NCI-H2029 treated with DMSO at 0.1 percent for 48 hours (cell line): Measurements from ENCODE around the gene CTNNA3.

Experiments
- DNase-seq: peaks from one replicate; lab custom pipeline; 2025; lab: John Stamatoyannopoulos, UW

CTNNA3 gene

DNA sequence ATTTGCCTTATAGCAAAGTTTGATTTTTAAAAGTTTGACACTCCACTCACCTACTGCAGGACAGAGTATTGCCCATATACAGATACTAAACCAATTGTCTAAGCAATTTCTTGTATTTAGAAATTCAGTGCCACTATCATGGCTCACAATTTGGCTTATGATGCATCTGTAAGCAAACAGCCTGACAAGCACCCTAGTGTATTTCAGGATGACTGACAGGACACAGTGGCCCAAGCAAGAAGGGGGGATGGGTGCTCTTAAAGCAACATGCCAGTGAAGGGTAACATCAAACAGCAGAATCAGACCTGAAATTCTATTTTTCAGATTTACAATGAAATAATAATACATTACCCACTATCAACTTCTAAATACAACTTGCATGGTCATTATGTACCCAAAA, 30.5 kb downstream of the CTNNA3 start:
- no peak for DNase-seq

- no peak for DNase-seq
Measured at GRCh38 chr10:67664942-67665341, 31.1 kb downstream of the CTNNA3 start.

DNA sequence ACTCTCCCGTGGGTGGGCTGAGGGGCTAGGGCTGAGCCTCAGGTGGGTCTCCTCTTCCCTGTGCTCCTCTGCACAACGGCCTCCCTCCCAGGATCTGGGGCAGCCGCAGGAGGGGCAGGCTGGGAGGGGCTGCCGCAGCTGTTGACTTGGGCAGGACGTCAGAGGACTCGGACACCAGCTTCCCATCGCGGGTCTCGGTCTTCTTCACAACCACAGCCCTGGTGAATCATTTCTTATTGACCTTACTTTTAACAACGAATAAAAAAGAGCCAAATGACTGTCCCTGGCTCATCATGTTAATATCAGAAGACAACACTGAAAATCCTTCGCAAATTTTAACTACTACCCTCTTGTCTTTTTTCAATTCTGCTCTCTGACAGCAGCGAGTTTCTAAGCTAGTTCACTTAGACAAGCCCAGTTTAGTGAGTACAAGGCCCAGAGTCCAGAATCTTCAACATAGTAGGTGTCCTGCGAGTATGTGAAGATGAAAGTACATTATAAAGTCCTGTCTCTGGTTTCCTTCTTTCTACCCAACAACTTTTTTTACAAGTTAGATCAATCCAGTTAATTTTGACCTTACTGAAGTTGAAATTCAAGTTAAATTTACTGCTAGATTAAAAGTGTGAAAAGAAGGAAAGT, 32.4 kb downstream of the CTNNA3 start:
- no peak for DNase-seq

GRCh38 chr10:67662415-67662814, 33.6 kb downstream of the CTNNA3 start:
- no peak for DNase-seq

DNA sequence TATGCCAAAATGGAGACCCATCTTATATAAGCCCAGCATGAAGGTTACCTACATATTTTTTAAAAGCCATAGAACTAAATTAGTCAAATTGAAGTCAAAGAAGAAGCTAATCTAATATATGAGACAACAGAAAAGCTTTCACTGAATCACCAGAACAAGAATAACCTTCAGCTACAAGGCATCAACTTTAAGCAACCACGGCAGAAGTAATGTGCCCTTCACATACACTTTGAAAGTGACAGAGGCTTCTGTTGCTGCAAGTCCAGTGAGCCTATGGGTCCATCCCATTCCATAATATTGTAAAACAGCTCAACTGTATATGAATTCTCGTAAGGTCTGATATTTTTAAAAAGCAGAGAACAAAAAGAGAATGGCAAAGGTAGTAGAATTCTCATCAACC, 36.5 kb downstream of the CTNNA3 start:
- DNase-seq, result no peak

DNA sequence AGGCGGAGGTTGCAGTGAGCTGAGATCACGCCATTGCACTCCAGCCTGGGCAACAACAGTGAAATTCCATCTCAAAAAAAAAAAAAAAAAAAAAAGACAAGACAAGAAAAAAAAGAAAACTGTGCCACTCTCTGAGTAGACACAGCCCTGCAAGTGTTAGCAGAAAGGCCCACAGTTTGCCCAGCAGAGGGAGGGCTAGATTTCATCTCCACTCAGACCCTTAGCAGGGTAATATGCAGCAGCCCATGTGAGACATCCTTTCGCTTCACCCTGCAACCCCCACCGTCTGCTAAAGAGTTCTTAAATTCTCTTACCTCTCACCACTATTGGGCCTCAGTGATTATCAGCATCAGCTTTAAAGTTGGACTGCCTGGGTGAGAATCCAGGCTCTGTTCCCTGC, 38.2 kb downstream of the CTNNA3 start:
- DNase-seq, result no peak

DNA sequence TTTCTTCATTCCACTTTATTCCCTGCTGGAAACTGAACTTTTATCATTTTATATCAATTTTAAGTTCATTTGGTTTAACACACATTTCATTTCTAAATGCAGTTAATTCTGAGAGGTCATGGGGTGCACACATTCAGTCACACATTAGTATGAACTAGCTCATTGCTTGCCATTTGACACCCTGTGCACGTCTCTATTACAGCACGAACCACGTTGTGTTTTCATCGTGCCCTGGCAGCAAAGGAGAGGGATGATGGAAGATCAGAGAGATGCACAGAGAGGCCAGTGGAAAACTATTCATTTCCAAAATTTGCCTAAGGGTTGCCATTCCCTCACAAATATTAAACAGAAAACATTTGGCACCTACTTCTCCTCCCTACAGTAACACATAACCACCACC, 45.4 kb downstream of the CTNNA3 start:
- no peak for DNase-seq

GRCh38 chr10:67648613-67649229, 47.3 kb downstream of the CTNNA3 start:
- DNase-seq, result no peak

GRCh38 chr10:67630904-67631303, 65.1 kb downstream of the CTNNA3 start:
- no peak for DNase-seq

DNA sequence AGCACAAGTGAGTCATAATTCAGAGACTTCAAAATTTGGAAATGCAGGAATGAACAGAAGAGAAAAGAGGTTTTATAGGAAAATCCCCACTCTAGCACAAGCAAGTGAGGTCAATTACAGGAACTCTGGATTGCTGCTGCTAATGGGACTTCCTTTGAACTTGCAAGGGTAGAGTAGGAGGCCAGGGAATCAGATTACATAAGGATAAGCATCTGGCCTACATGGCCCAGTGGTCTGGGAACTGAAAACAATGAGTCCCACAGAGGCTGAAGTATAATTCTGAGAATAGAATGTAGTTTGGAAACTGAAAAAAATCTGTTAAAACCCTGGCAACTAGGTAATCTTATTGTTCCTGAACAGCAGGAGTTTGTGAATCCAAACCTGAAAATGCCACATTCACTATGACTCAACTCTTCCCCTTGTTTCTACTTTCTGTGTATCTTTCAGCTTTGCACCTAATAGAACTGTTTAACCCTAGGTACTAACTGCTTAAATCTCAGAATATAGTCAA, 66.5 kb downstream of the CTNNA3 start:
- no peak for DNase-seq

DNA sequence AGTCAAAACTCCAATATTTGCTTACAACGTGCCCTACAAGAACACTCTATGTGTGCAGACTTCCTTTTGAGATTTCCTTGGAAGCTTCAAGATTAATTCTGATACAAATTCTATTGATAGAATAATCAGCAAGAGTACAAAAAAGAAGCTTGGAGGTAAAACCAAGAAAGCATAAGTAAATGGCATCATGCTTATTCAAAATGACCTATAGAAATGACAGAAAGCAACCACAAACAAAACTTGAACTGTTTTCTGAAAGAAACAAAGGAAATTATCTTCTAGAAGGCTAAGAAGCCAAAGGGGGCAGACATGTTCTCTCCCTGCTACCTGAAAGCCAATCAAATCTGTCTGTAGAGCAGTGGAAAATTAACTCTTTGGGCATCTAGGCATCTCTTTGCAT, 73.0 kb downstream of the CTNNA3 start:
- no peak for DNase-seq

DNA sequence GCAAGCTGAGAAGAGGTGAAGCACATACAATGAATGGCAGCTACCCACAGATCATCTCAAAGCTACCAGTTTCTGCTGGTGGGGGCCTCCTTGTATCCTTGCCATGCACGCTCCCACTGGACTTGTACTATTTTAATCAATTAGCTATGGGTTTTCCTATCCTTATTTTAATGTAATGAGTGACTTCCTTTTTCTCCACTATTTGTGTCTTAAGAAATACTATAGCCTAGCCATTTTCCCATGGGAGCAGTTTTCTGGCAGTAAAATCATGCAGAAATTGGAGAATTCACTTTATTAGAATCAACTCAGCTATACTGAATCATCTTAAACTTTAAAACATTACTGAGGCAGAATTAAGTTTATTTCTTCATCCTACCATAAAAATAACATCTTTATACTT, 73.5 kb downstream of the CTNNA3 start:
- no peak for DNase-seq

DNA sequence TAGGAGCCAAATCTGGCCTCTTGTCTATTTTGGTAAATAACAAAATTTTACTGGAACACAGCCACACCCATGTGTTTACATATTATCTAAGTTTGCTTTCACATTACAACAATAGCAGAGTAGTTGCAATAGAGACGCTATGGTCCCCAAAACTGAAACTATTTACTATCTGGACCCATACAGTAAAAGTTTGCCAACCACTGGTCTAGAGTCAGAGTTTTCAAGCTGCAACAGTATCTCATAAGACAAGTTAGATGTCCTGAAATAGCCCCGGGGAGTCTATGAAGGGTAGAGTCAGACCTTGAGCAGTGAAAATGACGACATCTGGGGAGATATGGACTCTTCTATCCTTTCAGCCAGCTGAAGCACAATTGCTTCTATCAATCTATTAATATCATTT, 74.2 kb downstream of the CTNNA3 start:
- no peak for DNase-seq

DNA sequence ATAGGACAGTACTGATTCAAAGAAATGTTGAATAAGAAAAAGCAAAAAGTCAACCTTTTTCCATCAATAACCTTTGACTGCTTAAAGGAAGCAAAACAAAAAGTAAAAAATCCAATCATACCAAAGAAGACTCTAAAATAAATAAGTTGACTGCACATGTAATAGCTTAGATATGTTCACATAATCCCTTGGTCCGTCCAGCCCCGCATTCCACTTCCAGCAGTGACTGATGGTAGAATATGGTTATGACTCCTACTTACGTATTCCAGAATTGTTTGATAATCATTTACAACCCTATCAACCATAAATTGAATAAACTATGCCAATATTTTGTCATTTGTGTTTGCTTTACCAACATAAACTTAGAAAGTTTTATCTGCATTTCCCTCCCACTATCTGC, 77.9 kb downstream of the CTNNA3 start:
- DNase-seq, result no peak

DNA sequence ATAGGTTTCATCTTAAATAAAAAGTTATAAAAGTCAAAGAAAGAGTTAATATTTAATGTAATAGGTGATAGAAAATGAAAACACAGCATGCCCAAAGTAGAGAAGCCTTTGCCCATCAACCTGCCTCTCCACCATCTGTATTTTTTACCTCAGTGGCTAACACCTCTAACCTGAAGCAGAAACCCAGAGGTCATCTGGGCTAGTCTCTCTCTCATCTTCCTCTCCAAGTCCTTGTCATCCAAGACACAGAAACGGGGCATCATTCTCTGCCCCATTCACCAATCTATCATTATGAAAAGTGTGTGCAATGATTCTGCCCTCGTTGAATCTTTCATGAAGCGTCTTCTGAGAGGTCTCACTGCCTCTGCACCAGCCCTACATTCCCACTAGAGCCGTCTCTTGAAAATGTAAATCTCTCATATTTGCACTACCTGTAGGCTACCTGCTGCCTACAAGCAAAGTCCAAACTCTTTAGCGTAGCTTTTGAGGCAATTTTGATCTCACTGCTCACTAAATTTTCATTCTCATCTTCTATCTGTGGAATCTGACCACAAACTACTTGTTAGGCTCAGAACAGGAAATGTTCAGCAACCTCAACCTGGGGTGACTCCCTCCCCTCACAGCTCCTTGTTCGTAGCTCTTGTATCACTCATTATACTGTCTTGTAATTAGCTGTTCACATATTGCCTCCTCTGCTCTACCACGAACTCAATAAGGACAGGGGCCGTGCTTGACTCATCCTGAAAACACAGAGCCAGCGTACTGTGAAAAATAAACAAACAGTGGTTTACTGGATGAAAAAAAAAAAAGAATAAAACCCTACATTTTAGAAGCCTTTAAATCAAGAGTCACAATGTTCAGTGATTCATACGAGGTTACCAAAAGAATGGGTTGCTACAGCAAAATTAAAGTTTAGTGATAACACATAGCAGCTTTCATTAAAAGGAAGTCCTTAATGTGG, 83.1 kb downstream of the CTNNA3 start:
- DNase-seq, result no peak

DNA sequence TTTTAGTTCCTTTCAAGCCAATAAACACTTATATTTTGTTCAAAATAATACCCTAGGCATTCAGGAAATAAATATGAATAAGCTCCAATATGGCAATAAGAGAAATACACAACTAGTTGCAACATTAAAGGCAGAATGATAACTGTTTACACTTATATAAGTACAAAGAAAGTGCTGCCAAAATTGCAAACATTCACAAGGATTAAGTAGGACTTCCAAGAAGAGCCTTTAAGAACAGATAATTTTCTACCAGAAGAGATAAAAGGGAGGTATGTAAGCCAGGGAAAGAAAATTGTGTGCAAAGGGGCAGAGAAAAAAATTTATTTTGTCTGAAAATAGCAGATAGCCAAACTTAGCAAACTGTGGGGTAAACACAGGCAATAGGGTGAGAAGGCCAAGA, 83.8 kb downstream of the CTNNA3 start:
- no peak for DNase-seq

DNA sequence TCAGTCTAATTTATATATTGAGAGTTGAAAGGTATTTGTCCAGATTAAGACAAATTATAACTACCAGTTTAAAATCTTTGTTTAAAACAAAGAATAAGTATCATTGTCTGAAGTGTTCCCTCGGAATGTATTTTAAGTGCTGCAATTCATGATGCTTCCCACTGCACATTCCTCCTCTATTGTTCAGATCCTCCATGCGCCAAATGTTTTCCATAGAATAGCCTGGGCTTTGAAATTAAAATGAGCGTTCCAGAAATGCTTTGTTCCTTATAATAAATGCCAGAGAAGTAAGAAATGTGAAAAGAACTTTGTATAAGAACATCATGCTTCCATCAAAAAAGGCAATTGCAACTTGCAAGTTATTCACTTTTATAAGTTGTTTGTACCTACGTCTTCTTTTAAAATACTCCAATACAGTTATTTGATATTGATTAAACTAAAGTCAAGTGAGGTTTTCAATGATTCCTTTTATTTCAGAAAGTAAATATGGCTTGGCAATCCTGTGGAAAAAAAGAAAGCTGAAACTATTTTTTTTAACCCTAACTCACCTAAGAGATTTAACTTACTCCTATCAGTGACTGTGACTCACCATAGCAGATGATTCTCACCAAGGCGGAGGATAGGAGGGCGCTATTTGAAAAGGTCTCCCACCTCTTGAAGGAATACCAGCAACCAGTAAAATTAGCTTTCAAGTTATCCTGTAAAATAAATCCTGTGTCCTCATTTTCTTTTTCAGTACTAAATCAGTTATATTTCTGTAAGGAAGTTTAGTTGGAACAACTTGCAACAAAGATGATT, 85.8 kb downstream of the CTNNA3 start:
- DNase-seq, result no peak

DNA sequence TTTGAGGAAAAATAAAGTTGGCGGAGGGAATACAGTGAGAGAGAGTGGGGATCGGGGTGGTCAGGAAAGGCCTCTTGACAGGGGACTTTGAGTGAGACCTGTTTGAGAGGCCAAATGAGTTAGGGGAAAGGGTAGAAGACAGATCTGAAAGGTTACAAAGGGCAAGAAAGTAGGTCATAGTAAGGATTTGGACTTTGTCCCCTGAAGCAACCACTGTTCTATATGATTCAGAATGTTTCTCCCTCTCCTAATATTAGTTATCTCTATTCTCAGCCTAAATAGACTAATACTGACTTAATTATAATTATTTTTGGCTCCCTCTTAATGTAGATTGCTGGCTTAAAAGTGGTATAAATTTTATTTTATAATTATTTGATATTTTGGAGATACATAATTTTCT, 88.0 kb downstream of the CTNNA3 start:
- DNase-seq, result no peak

DNA sequence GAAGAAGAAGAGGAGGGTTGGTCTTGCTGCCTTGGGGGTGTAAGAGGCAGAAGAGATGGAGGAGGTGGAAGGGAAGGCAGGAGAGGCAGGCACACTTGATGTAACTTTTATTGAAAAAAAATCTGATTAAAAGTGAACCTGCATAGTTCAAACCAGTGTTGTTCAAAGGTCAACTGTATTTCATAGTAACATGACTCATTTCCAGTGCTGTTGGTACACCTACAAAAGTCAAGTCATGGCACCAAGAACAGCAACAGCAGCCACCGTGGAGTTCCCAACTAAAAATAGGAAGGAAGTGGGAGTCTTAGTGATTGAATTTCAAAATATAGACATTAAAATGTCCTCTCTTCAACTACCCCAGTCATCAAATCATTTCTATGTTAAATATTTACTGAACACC, 88.5 kb downstream of the CTNNA3 start:
- no peak for DNase-seq

DNA sequence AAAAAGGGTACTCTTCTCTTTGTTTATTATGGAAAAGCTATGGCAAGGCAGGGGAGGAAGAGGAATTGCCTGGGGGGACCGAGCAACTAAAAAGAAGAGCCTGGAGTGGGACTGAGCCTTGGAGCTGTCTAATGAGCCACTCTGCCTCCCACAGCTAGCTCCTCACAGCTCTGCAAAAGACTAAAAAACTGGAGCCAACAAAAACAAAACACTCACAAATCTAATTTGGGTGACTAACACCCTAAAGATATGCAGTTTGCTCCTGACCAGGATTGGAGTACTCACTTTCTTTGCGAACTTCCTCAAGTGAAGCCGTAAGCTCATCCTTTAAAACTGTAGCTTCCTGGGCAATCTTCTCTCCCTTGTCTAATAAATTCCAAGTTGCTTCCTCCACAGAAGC, 89.4 kb downstream of the CTNNA3 start:
- no peak for DNase-seq

GRCh38 chr10:67603701-67604100, 92.3 kb downstream of the CTNNA3 start:
- no peak for DNase-seq

GRCh38 chr10:67603086-67603485, 92.9 kb downstream of the CTNNA3 start:
- no peak for DNase-seq
